A549 (cell line): Measurements from ENCODE around the gene PSMD14.

Experiments
- POLR2A ChIP-seq: IDR thresholded peaks from 2 replicates; pipeline ENCODE4 v1.6.1; 2012; ENCODE audit warnings: mild to moderate bottlenecking, low read length
- TF ChIP-seq, protein P1 (sequence below): fragments of >200 bp; sonication (Bioruptor Twin); formaldehyde crosslinking; IDR thresholded peaks from 3 replicates; pipeline ENCODE4 v1.5.1; 2016
- TF ChIP-seq, protein P2 (sequence below): fragments of 250-450 bp; sonication (Bioruptor Pico); IDR thresholded peaks from 2 replicates; pipeline ENCODE4 v1.5.0; 2021; ENCODE audit warnings: mild to moderate bottlenecking, moderate library complexity, borderline replicate concordance

DNA sequence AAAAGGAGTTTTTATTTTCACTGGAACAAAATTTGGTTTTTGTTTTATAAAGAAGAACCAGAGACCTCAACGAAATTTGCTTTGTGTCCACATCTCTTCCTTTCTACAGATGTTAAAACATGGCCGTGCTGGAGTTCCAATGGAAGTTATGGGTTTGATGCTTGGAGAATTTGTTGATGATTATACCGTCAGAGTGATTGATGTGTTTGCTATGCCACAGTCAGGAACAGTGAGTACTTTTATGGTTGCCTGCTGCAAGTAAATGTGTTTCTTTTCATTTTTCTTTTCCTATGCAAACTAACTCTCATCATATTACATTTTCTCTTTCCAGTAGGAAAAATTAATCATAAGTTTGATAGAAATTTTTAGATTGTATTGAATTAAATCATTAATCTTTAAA, 59.5 kb downstream of the PSMD14 start:
- TF ChIP-seq, protein P1, sequence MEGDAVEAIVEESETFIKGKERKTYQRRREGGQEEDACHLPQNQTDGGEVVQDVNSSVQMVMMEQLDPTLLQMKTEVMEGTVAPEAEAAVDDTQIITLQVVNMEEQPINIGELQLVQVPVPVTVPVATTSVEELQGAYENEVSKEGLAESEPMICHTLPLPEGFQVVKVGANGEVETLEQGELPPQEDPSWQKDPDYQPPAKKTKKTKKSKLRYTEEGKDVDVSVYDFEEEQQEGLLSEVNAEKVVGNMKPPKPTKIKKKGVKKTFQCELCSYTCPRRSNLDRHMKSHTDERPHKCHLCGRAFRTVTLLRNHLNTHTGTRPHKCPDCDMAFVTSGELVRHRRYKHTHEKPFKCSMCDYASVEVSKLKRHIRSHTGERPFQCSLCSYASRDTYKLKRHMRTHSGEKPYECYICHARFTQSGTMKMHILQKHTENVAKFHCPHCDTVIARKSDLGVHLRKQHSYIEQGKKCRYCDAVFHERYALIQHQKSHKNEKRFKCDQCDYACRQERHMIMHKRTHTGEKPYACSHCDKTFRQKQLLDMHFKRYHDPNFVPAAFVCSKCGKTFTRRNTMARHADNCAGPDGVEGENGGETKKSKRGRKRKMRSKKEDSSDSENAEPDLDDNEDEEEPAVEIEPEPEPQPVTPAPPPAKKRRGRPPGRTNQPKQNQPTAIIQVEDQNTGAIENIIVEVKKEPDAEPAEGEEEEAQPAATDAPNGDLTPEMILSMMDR = no peak
- no peak for TF ChIP-seq POLR2A
- TF ChIP-seq, protein P2, sequence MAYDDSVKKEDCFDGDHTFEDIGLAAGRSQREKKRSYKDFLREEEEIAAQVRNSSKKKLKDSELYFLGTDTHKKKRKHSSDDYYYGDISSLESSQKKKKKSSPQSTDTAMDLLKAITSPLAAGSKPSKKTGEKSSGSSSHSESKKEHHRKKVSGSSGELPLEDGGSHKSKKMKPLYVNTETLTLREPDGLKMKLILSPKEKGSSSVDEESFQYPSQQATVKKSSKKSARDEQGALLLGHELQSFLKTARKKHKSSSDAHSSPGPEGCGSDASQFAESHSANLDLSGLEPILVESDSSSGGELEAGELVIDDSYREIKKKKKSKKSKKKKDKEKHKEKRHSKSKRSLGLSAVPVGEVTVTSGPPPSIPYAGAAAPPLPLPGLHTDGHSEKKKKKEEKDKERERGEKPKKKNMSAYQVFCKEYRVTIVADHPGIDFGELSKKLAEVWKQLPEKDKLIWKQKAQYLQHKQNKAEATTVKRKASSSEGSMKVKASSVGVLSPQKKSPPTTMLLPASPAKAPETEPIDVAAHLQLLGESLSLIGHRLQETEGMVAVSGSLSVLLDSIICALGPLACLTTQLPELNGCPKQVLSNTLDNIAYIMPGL (CRISPR knock-in tag) = no peak
